Smooth muscle cell of the brain vasculature (primary cell): ENCODE results near the gene MCOLN2.

Experiments
- DNase-seq: peaks from one replicate; pipeline ENCODE4 v3.0.0-alpha.2; 2012; ENCODE audit warnings: low read depth, low spot score

MCOLN2 gene

GRCh38 chr1:84985365-84985764 lies 11.5 kb downstream of the MCOLN2 start:
- no peak for DNase-seq

- DNase-seq: no peak
These were observed 14.5 kb downstream of the MCOLN2 start for GRCh38 chr1:84982395-84982794.

GRCh38 chr1:84975035-84975434 lies 21.9 kb downstream of the MCOLN2 start:
- no peak for DNase-seq

- no peak for DNase-seq
These were observed 23.2 kb downstream of the MCOLN2 start for GRCh38 chr1:84973498-84974334.

- peak; percentile 32 for DNase-seq
These were observed 24.4 kb downstream of the MCOLN2 start for GRCh38 chr1:84972377-84972987.

- DNase-seq: no peak
These were observed 25.0 kb downstream of the MCOLN2 start for GRCh38 chr1:84971957-84972356.

- DNase-seq: no peak
These were observed 27.2 kb downstream of the MCOLN2 start for GRCh38 chr1:84969489-84970250.

GRCh38 chr1:84968865-84969264 lies 28.0 kb downstream of the MCOLN2 start:
- DNase-seq: no peak

GRCh38 chr1:84968101-84968500 lies 28.8 kb downstream of the MCOLN2 start:
- no peak for DNase-seq

- no peak for DNase-seq
These were observed 29.2 kb downstream of the MCOLN2 start for GRCh38 chr1:84967666-84968065.

- no peak for DNase-seq
These were observed 33.9 kb downstream of the MCOLN2 start for GRCh38 chr1:84963021-84963420.

- DNase-seq: no peak
These were observed 35.6 kb downstream of the MCOLN2 start for GRCh38 chr1:84961316-84961715.

- no peak for DNase-seq
These were observed 36.5 kb downstream of the MCOLN2 start for GRCh38 chr1:84960371-84960770.

- DNase-seq: no peak
These were observed 37.6 kb downstream of the MCOLN2 start for GRCh38 chr1:84959294-84959693.

GRCh38 chr1:84957966-84958365 lies 38.9 kb downstream of the MCOLN2 start:
- DNase-seq: no peak

GRCh38 chr1:84956655-84957054 lies 40.3 kb downstream of the MCOLN2 start:
- no peak for DNase-seq

- no peak for DNase-seq
These were observed 40.8 kb downstream of the MCOLN2 start for GRCh38 chr1:84956097-84956496.

GRCh38 chr1:84949664-84950063 lies 47.2 kb downstream of the MCOLN2 start:
- DNase-seq: no peak

- DNase-seq: no peak
These were observed 49.1 kb downstream of the MCOLN2 start for GRCh38 chr1:84947536-84948410.

- DNase-seq: no peak
These were observed 50.3 kb downstream of the MCOLN2 start for GRCh38 chr1:84946631-84947030.

- peak; percentile 89 for DNase-seq
These were observed 52.0 kb downstream of the MCOLN2 start for GRCh38 chr1:84944767-84945486.
